HepG2 (cell line): ENCODE measurements around the gene ARL3. TPM values are rescaled to one million over a fixed set of nuclear protein-coding genes. Genes with fewer than 3 reads are reported as not detected.

Source experiments
- HMG20A ChIP-seq: IDR thresholded peaks from 2 replicates; pipeline ENCODE4 v1.6.1; 2016; ENCODE audit warnings: borderline replicate concordance
- MYNN ChIP-seq: sonication (generic); formaldehyde crosslinking; IDR thresholded peaks from 2 replicates; pipeline ENCODE4 v1.4.0; 2020; ENCODE audit warnings: mild to moderate bottlenecking, low read depth, missing genetic modification reagents
- NFKB2 ChIP-seq: sonication (generic); formaldehyde crosslinking; IDR thresholded peaks from 2 replicates; pipeline ENCODE4 v1.4.0; 2020; ENCODE audit warnings: missing genetic modification reagents, borderline replicate concordance
- NR3C1 ChIP-seq: sonication (generic); formaldehyde crosslinking; IDR thresholded peaks from 2 replicates; pipeline ENCODE4 v1.4.0; 2020; ENCODE audit warnings: missing genetic modification reagents
- SNRNP70 ChIP-seq: fragments of 200-400 bp; formaldehyde crosslinking; IDR thresholded peaks from 2 replicates; pipeline ENCODE4 v1.6.1; 2017; ENCODE audit warnings: mild to moderate bottlenecking, low read depth, low read length, moderate library complexity
- ZBTB20 ChIP-seq: sonication (generic); formaldehyde crosslinking; IDR thresholded peaks from 2 replicates; pipeline ENCODE4 v1.8.1; 2023; ENCODE audit warnings: missing genetic modification reagents, low read depth, mild to moderate bottlenecking, borderline replicate concordance
- ZBTB42 ChIP-seq: sonication (generic); formaldehyde crosslinking; IDR thresholded peaks from 2 replicates; pipeline ENCODE4 v1.5.0; 2020; ENCODE audit warnings: mild to moderate bottlenecking, missing genetic modification reagents
- ZNF441 ChIP-seq: sonication (generic); formaldehyde crosslinking; IDR thresholded peaks from 2 replicates; pipeline ENCODE4 v1.7.0; 2021; ENCODE audit warnings: missing genetic modification reagents, borderline replicate concordance
- polyA plus RNA-seq, 8 experiments: library from polyadenylated mRNA; depleted of rRNA in 3 of 8; stranded (reverse) in 7 of 8; unstranded in 1 of 8; fragments of >200 nt; fragmentation: Illumina TruSeq in 4 of 8; extraction: Trizol in 4 of 8; gene quantifications; 2 replicates each; pipeline versions ENCODE4 v1.2.1 to v1.2.3, GENCODE V29; 2011 to 2016; ENCODE audit warnings: low read depth in 4 of 8, missing spikeins in 1 of 8, mixed read lengths in 1 of 8; ENCODE audit not compliant: insufficient read depth in 1 of 8
- total RNA-seq, 5 experiments: library from RNA; depleted of rRNA; stranded (reverse); fragments of >200 nt; fragmentation: Illumina TruSeq; extraction: Trizol; gene quantifications; 2 replicates each; pipeline ENCODE4 v1.2.3, GENCODE V29; 2016; ENCODE audit warnings: low read depth in 1 of 5
- TF ChIP-seq, protein P1 (sequence below): sonication (generic); formaldehyde crosslinking; IDR thresholded peaks from 2 replicates; pipeline ENCODE4 v1.8.0; 2022; ENCODE audit warnings: missing genetic modification reagents, mild to moderate bottlenecking, moderate library complexity, borderline replicate concordance
- TF ChIP-seq, protein P2 (sequence below): sonication (generic); formaldehyde crosslinking; IDR thresholded peaks from 2 replicates; pipeline ENCODE4 v1.8.0; 2022; ENCODE audit warnings: mild to moderate bottlenecking, missing genetic modification reagents; ENCODE audit not compliant: insufficient replicate concordance
- TF ChIP-seq, protein P3 (sequence below): sonication (generic); formaldehyde crosslinking; conservative IDR thresholded peaks from 2 replicates; pipeline ENCODE4 v1.4.0; 2020; ENCODE audit warnings: missing genetic modification reagents

ARL3 gene
- total and polyA plus RNA-seq, 2 of the 13 experiments (the other 11 are each of a cell fraction or from before 2014, with no cell fraction given) = 5.2 to 6.6 TPM

DNA sequence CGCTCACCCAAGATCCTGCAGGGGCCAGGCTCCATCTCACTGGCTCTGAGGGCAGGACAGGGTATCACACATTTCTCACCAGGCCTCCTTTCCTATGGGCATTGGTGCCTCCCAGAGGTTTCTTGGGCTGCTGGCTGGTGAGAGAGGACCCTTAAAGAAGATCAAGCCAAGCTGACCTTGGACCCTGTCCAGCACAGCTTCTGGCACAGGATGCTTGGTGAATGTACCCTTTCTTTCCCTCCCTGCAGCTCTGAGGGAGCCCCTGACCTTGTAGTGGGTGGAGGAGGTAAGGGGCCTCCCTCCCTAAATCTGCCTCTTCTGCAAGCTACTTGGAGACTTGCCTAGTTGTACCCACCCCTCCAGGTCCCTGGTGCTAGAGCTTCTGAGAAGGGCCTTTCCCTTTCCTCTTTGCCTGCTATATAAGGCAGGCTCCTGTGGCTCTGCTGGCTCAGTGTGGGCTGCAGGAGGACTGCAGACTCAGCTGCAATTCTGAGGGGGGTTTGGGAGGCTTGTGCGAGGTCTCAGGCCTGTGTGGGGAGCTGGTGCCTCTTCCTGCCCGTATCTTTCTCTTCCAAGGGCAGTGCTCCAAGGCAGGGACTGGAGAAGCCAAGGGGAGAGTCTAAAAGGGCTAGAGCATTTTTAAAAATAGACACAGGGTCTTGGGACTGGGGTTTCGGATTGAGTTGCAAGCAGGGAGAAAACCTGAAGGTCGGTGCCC is 81.6 kb downstream of the ARL3 start (continued):
- TF ChIP-seq, protein P1, sequence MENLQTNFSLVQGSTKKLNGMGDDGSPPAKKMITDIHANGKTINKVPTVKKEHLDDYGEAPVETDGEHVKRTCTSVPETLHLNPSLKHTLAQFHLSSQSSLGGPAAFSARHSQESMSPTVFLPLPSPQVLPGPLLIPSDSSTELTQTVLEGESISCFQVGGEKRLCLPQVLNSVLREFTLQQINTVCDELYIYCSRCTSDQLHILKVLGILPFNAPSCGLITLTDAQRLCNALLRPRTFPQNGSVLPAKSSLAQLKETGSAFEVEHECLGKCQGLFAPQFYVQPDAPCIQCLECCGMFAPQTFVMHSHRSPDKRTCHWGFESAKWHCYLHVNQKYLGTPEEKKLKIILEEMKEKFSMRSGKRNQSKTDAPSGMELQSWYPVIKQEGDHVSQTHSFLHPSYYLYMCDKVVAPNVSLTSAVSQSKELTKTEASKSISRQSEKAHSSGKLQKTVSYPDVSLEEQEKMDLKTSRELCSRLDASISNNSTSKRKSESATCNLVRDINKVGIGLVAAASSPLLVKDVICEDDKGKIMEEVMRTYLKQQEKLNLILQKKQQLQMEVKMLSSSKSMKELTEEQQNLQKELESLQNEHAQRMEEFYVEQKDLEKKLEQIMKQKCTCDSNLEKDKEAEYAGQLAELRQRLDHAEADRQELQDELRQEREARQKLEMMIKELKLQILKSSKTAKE (CRISPR knock-in tag) = no peak
- no peak for TF ChIP-seq HMG20A (CRISPR knock-in tag)
- no peak for TF ChIP-seq ZBTB42 (CRISPR knock-in tag)
- TF ChIP-seq, protein P2, sequence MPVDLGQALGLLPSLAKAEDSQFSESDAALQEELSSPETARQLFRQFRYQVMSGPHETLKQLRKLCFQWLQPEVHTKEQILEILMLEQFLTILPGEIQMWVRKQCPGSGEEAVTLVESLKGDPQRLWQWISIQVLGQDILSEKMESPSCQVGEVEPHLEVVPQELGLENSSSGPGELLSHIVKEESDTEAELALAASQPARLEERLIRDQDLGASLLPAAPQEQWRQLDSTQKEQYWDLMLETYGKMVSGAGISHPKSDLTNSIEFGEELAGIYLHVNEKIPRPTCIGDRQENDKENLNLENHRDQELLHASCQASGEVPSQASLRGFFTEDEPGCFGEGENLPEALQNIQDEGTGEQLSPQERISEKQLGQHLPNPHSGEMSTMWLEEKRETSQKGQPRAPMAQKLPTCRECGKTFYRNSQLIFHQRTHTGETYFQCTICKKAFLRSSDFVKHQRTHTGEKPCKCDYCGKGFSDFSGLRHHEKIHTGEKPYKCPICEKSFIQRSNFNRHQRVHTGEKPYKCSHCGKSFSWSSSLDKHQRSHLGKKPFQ (CRISPR knock-in tag) = no peak
- no peak for TF ChIP-seq SNRNP70
- TF ChIP-seq, protein P3, sequence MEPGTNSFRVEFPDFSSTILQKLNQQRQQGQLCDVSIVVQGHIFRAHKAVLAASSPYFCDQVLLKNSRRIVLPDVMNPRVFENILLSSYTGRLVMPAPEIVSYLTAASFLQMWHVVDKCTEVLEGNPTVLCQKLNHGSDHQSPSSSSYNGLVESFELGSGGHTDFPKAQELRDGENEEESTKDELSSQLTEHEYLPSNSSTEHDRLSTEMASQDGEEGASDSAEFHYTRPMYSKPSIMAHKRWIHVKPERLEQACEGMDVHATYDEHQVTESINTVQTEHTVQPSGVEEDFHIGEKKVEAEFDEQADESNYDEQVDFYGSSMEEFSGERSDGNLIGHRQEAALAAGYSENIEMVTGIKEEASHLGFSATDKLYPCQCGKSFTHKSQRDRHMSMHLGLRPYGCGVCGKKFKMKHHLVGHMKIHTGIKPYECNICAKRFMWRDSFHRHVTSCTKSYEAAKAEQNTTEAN = no peak
- no peak for TF ChIP-seq ZBTB20 (CRISPR knock-in tag)
- no peak for TF ChIP-seq NFKB2
- no peak for TF ChIP-seq ZNF441 (CRISPR knock-in tag)
- TF ChIP-seq NR3C1 (CRISPR knock-in tag) = no peak
- no peak for TF ChIP-seq MYNN (CRISPR knock-in tag)
